Measurements from ENCODE around the gene LTA.

The LTA gene

DNA sequence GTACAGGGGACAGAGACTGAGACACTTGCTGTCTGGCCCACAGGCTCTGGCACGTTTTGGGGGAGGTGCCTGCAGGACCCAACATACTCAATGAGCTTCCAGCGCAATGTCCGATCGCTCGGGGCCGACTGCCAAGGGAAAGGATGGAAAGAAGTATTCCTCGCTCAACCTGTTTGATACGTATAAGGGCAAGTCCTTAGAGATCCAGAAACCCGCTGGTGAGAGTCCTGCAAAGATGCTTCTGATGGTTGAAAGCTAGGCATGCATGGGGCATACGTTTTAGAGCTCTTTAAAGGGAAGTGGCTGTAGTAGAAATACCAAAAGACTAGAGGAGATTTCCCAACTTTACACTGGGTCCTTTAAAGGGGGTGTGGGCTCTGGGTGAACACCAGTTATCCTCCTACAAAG lies 50.6 kb downstream of the LTA start:
- peak overlapping the region; percentile 94 for H3K27ac Mint-ChIP-seq
- peaks cover 42% of the 10 kb centered on the region for H3K4me1 Mint-ChIP-seq
- peak overlapping the region; percentile 91 for H3K4me3 Mint-ChIP-seq
- no peaks in the 10 kb centered on the region for H3K9me3 Mint-ChIP-seq
- no peak for DNase-seq
- no peaks in the 10 kb centered on the region for H3K27me3 Mint-ChIP-seq
- CTCF ChIA-PET, result interaction anchor here (0.8 to 1.7 kb wide), 5 partner anchors 24 to 76 kb away, joined by 3 to 6 read pairs (median 4); partner anchors contain the start of gene ATP6V1G2
- H3K36me3 Mint-ChIP-seq, result peaks cover 58% of the 10 kb centered on the region

All from activated naive CD4-positive, alpha-beta T cell treated with anti-CD3 and anti-CD28 coated beads, Interleukin-2, amount 10 ng/mL, durations not matched to agents 7 days and 5 days (primary cell).